ENCODE results near the gene FEM1A.
"Not testable (repeated sequence)": the region's sequence is repeated elsewhere in the genome, so short reads cannot be mapped to it uniquely, and the experiment has no call there.

FEM1A gene

GRCh38 chr19:4791183-4792018 lies at the start of gene FEM1A:
FEM1A (plus strand) TSS chr19:4791734; CDS start chr19:4791855, 121 bp downstream.
- in situ Hi-C loops (cut with MboI; ENCODE audit: low sequenced_read_pairs), result loop anchor here (5.0 kb wide), 1 partner anchor 59 kb away; no protein-coding TSS in a partner anchor

- in situ Hi-C loops (cut with MboI; ENCODE audit: low sequenced_read_pairs), result no loop called here
Measured at GRCh38 chr19:4742723-4743646, 48.5 kb upstream of the FEM1A start.

GRCh38 chr19:4744451-4745174 lies 46.9 kb upstream of the FEM1A start:
- in situ Hi-C loops (cut with MboI; ENCODE audit: low sequenced_read_pairs), result no loop called here

GRCh38 chr19:4745175-4745574 lies 46.4 kb upstream of the FEM1A start:
- in situ Hi-C loops (cut with MboI; ENCODE audit: low sequenced_read_pairs), result not testable (repeated sequence)

- in situ Hi-C loops (cut with MboI; ENCODE audit: low sequenced_read_pairs), result no loop called here
Measured at GRCh38 chr19:4745986-4746385, 45.5 kb upstream of the FEM1A start.

GRCh38 chr19:4748185-4748584 lies 43.3 kb upstream of the FEM1A start:
- in situ Hi-C loops (cut with MboI; ENCODE audit: low sequenced_read_pairs), result no loop called here

- in situ Hi-C loops (cut with MboI; ENCODE audit: low sequenced_read_pairs), result no loop called here
Measured at GRCh38 chr19:4748589-4748988, 42.9 kb upstream of the FEM1A start.

- in situ Hi-C loops (cut with MboI; ENCODE audit: low sequenced_read_pairs), result no loop called here
Measured at GRCh38 chr19:4749870-4750590, 41.5 kb upstream of the FEM1A start.

- in situ Hi-C loops (cut with MboI; ENCODE audit: low sequenced_read_pairs), result no loop called here
Measured at GRCh38 chr19:4754248-4754647, 37.3 kb upstream of the FEM1A start.

- in situ Hi-C loops (cut with MboI; ENCODE audit: low sequenced_read_pairs), result no loop called here
Measured at GRCh38 chr19:4755459-4755858, 36.1 kb upstream of the FEM1A start.

GRCh38 chr19:4758082-4758481 lies 33.5 kb upstream of the FEM1A start:
- in situ Hi-C loops (cut with MboI; ENCODE audit: low sequenced_read_pairs), result no loop called here

- in situ Hi-C loops (cut with MboI; ENCODE audit: low sequenced_read_pairs), result no loop called here
Measured at GRCh38 chr19:4758659-4759058, 32.9 kb upstream of the FEM1A start.

- in situ Hi-C loops (cut with MboI; ENCODE audit: low sequenced_read_pairs), result no loop called here
Measured at GRCh38 chr19:4759388-4760284, 31.9 kb upstream of the FEM1A start.

GRCh38 chr19:4760285-4760650 lies 31.3 kb upstream of the FEM1A start:
- in situ Hi-C loops (cut with MboI; ENCODE audit: low sequenced_read_pairs), result no loop called here

GRCh38 chr19:4763021-4763420 lies 28.5 kb upstream of the FEM1A start:
- in situ Hi-C loops (cut with MboI; ENCODE audit: low sequenced_read_pairs), result no loop called here

GRCh38 chr19:4764393-4764660 lies 27.2 kb upstream of the FEM1A start:
- in situ Hi-C loops (cut with MboI; ENCODE audit: low sequenced_read_pairs), result no loop called here

- in situ Hi-C loops (cut with MboI; ENCODE audit: low sequenced_read_pairs), result no loop called here
Measured at GRCh38 chr19:4768934-4769777, 22.4 kb upstream of the FEM1A start.

GRCh38 chr19:4772566-4772965 lies 19.0 kb upstream of the FEM1A start:
- in situ Hi-C loops (cut with MboI; ENCODE audit: low sequenced_read_pairs), result no loop called here
